Measurements from ENCODE around the gene TMEM60.

DNA sequence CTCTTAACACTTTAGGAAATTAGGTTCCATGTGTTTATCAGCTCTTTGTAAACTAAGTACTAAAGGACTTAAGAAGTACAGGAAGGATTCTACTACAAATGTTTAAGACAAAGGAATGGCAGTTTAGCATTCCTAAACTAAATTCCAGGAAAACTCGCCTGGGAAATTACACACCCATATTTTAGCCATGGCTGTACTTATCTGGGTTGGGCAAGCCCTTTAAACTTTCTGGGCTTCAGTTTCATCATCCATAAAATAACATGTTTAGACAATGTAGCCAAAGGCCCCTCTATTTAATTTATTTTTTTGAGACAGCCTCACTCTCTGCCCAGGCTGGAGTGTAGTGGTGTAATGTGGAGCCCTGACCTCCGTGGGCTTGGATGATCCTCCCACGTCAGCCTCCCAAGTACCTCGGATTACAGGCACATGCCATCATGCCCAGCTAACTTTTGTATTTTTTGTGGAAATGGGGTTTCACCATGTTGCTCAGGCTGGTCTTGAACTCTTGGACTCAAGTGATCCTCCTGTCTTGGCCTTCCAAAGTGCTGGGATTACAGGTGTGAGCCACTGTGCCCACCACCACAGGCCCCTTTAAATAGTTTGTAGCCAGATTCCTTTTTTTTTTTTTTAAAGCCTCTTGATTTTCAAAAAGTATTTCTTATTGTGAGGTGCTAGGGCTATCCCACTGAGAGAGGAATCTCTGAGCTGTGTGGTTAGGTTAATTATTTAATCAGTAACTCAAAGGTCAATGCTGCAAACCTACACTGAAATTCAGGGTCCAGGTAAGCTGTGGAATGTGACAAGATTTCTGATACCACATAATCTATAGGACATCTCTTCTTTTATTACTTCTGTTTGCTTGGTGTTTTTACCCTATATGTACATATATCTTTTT, 32.1 kb downstream of the TMEM60 start:
- TF ChIP-seq, protein P1, sequence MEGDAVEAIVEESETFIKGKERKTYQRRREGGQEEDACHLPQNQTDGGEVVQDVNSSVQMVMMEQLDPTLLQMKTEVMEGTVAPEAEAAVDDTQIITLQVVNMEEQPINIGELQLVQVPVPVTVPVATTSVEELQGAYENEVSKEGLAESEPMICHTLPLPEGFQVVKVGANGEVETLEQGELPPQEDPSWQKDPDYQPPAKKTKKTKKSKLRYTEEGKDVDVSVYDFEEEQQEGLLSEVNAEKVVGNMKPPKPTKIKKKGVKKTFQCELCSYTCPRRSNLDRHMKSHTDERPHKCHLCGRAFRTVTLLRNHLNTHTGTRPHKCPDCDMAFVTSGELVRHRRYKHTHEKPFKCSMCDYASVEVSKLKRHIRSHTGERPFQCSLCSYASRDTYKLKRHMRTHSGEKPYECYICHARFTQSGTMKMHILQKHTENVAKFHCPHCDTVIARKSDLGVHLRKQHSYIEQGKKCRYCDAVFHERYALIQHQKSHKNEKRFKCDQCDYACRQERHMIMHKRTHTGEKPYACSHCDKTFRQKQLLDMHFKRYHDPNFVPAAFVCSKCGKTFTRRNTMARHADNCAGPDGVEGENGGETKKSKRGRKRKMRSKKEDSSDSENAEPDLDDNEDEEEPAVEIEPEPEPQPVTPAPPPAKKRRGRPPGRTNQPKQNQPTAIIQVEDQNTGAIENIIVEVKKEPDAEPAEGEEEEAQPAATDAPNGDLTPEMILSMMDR (IDR thresholded peaks at IDR 0.05) = no peak
- no peak for TF ChIP-seq POLR2A (IDR thresholded peaks at IDR 0.05)

Measured in heart left ventricle (tissue), 13 donors.